Measurements from ENCODE around the gene BTBD19.
A peak's percentile ranks its signal among the peaks of the same experiment; 100 is the strongest.
"Not testable (repeated sequence)": the region's sequence is repeated elsewhere in the genome, so short reads cannot be mapped to it uniquely, and the experiment has no call there.

Gene BTBD19

GRCh38 chr1:44810101-44810761 is 1.9 kb downstream of the BTBD19 start:
- DNase-seq: peak; percentile 39

- DNase-seq: not testable (repeated sequence)
These were observed 2.4 kb downstream of the BTBD19 start for GRCh38 chr1:44810762-44811105.

- no peak for DNase-seq
These were observed 2.9 kb downstream of the BTBD19 start for GRCh38 chr1:44811234-44811633.

GRCh38 chr1:44812822-44813543 is 4.7 kb downstream of the BTBD19 start:
- no peak for DNase-seq

GRCh38 chr1:44815926-44816325 is 7.6 kb downstream of the BTBD19 start:
- DNase-seq: not testable (repeated sequence)

GRCh38 chr1:44817307-44817706 is 9.0 kb downstream of the BTBD19 start:
- DNase-seq: no peak

GRCh38 chr1:44817771-44818495 is 9.6 kb downstream of the BTBD19 start:
- no peak for DNase-seq

- no peak for DNase-seq
These were observed 10.9 kb downstream of the BTBD19 start for GRCh38 chr1:44819196-44819607.

GRCh38 chr1:44819608-44820327 is 11.4 kb downstream of the BTBD19 start:
- peak; percentile 96 for DNase-seq

GRCh38 chr1:44820328-44821239 is 12.3 kb downstream of the BTBD19 start:
- DNase-seq: no peak

- no peak for DNase-seq
These were observed 13.0 kb downstream of the BTBD19 start for GRCh38 chr1:44821240-44821715.

- no peak for DNase-seq
These were observed 13.9 kb downstream of the BTBD19 start for GRCh38 chr1:44822131-44822701.

GRCh38 chr1:44822981-44823451 is 14.7 kb downstream of the BTBD19 start:
- DNase-seq: no peak

- not testable (repeated sequence) for DNase-seq
These were observed 16.1 kb downstream of the BTBD19 start for GRCh38 chr1:44824392-44824791.

GRCh38 chr1:44826375-44827196 is 18.3 kb downstream of the BTBD19 start:
- DNase-seq: no peak

- DNase-seq: no peak
These were observed 19.1 kb downstream of the BTBD19 start for GRCh38 chr1:44827197-44828002.

- DNase-seq: no peak
These were observed 19.8 kb downstream of the BTBD19 start for GRCh38 chr1:44828003-44828651.

GRCh38 chr1:44828841-44829440 is 20.6 kb downstream of the BTBD19 start:
- DNase-seq: no peak
